WERI-Rb-1 (cell line): Measurements from ENCODE around the gene TUBAL3.
A peak's percentile ranks its signal among the peaks of the same experiment; 100 is the strongest.

Source experiments
- DNase-seq: peaks from one replicate; pipeline ENCODE4 v3.0.0-alpha.2; 2020
- H3K27ac ChIP-seq: fragments of 250-450 bp; sonication (Bioruptor Pico); 2 replicates; pipeline ENCODE4 v1.5.1; 2020; ENCODE audit warnings: mild to moderate bottlenecking, moderate library complexity
- H3K27me3 ChIP-seq: fragments of 250-450 bp; sonication (Bioruptor Pico); 2 replicates; pipeline ENCODE4 v1.5.1; 2021; ENCODE audit warnings: mild to moderate bottlenecking, low read depth, moderate library complexity; ENCODE audit not compliant: insufficient read depth, severe bottlenecking
- H3K36me3 ChIP-seq: fragments of 250-450 bp; sonication (Bioruptor Pico); 2 replicates; pipeline ENCODE4 v1.5.1; 2020; ENCODE audit warnings: mild to moderate bottlenecking, moderate library complexity
- H3K4me3 ChIP-seq: 2 replicates; pipeline ENCODE4 v1.5.1; 2011; ENCODE audit warnings: low read depth, mild to moderate bottlenecking, control low read depth, low read length
- H3K9me3 ChIP-seq: fragments of 250-450 bp; sonication (Bioruptor Pico); 2 replicates; pipeline ENCODE4 v1.5.1; 2021; ENCODE audit warnings: mild to moderate bottlenecking, moderate library complexity; ENCODE audit not compliant: severe bottlenecking
- TF ChIP-seq, protein P1 (sequence below): IDR thresholded peaks from 2 replicates; pipeline ENCODE4 v1.5.1; 2011; ENCODE audit warnings: low read depth, mild to moderate bottlenecking, control low read depth, inconsistent platforms, low read length

TUBAL3 gene

DNA sequence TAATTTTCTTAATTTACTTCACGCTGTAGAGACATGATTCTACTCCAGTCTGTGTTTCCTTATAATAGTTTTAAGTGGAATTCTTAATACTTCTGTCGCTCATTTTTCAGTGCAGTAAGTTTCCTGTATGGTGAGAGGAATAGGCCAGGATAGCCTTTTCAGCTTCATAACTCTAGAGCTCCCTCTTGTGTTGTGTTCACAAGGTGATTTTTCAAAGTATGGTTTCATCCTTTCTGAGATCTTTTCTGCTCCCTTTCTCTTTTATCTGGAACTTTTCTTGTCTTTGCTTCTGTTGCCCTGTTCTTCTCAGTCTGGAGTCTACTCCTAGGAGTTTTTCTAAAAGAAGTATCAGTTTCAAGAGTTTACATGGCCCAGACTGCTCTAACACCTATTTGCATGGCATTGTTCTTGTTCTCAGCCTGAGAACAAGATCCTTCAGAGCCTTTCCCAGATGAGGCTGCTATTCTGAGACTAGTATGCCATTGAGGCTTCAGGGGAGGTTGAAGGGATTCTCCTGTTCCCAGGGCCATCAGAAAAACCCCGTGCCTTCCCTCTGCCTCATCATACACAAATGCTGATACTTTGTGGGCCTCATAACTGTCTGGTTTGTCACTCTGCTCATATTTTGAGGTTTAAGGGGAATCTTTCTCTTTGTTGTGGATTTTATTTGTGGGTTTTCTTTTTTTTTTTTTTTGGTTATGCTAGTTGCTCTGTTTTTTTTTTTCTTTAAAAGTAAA lies 29.6 kb upstream of the TUBAL3 start:
- Histone ChIP-seq H3K36me3 (no peaks in the 10 kb centered on the region; the same call in 1 of the 2 replicates), H3K9me3 (no peaks in the 10 kb centered on the region), H3K27ac (no peak overlapping the region), H3K27me3 (no peaks in the 10 kb centered on the region), H3K4me3 (no peak overlapping the region)
- TF ChIP-seq, protein P1, sequence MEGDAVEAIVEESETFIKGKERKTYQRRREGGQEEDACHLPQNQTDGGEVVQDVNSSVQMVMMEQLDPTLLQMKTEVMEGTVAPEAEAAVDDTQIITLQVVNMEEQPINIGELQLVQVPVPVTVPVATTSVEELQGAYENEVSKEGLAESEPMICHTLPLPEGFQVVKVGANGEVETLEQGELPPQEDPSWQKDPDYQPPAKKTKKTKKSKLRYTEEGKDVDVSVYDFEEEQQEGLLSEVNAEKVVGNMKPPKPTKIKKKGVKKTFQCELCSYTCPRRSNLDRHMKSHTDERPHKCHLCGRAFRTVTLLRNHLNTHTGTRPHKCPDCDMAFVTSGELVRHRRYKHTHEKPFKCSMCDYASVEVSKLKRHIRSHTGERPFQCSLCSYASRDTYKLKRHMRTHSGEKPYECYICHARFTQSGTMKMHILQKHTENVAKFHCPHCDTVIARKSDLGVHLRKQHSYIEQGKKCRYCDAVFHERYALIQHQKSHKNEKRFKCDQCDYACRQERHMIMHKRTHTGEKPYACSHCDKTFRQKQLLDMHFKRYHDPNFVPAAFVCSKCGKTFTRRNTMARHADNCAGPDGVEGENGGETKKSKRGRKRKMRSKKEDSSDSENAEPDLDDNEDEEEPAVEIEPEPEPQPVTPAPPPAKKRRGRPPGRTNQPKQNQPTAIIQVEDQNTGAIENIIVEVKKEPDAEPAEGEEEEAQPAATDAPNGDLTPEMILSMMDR, result peak; percentile 43
- DNase-seq, result no peak

DNA sequence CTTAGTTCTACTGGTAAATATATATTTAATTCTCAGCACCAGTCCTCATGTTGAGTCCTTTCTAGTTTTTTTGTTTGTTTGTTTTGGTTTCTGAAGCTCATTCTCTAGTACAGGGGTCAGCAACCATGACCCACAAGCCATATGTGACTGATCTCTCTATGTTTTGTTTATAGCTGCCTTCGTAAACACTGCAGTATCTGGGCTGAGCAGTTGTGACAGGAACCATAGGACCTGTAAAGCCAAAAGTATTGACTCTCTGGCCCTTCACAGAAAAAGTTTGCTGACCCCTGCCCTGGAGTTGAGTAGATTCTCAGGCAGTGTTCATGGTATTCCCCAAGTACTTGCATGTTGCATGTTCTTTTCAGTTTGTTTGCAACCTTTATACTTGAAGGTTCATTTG lies 28.6 kb upstream of the TUBAL3 start:
- TF ChIP-seq, protein P1, result no peak
- H3K36me3 ChIP-seq, result no peaks in the 10 kb centered on the region; the same call in 1 of the 2 replicates
- no peaks in the 10 kb centered on the region for H3K27me3 ChIP-seq
- no peaks in the 10 kb centered on the region for H3K9me3 ChIP-seq
- no peak for DNase-seq
- H3K4me3 ChIP-seq, result no peak overlapping the region
- H3K27ac ChIP-seq, result no peak overlapping the region

DNA sequence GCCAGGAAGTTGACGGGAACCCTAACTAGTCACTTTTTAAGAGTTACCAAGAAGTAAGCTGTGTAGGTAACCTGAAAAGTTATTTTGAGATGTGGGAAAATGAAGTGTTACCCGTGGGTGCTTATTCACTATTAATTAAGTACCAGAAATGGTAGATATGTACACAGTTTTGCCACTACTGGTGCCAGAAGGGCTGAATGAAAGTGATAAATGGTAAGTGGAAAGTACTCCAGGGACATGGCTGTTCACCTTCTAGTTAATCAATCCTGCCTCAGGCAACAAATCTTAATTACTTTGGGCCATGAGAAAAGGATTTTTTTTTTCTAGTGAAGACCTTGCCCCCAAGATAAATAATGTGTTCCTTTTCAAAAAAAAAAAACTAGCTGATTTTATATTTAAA lies 23.5 kb upstream of the TUBAL3 start:
- Histone ChIP-seq H3K9me3 (no peaks in the 10 kb centered on the region), H3K36me3 (no peaks in the 10 kb centered on the region; the same call in 1 of the 2 replicates), H3K27ac (no peak overlapping the region), H3K4me3 (no peak overlapping the region), H3K27me3 (no peaks in the 10 kb centered on the region)
- TF ChIP-seq, protein P1, result no peak
- no peak for DNase-seq

DNA sequence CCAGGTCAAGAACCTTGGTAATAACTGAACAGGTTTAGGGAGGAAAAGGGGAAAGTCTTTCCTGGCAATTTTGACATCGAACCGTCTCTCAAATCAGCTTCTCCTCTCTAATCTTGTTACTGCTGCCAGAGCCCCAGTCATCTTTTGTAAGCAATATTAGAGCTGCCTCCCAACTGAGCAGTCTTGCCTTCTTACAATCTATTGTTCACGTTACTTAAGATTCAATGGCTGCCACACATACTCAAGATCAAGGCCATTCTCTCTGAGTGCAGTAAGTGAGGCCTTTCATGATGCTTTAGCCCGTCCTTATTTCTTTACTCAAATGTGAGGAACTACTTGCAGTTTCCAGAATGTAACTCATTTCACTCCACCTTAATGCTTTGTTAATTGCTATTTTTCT lies 20.1 kb upstream of the TUBAL3 start:
- no peak overlapping the region for H3K27ac ChIP-seq
- no peaks in the 10 kb centered on the region for H3K36me3 ChIP-seq
- TF ChIP-seq, protein P1, result no peak
- H3K27me3 ChIP-seq, result no peaks in the 10 kb centered on the region
- no peak for DNase-seq
- H3K9me3 ChIP-seq, result no peaks in the 10 kb centered on the region
- no peak overlapping the region for H3K4me3 ChIP-seq

DNA sequence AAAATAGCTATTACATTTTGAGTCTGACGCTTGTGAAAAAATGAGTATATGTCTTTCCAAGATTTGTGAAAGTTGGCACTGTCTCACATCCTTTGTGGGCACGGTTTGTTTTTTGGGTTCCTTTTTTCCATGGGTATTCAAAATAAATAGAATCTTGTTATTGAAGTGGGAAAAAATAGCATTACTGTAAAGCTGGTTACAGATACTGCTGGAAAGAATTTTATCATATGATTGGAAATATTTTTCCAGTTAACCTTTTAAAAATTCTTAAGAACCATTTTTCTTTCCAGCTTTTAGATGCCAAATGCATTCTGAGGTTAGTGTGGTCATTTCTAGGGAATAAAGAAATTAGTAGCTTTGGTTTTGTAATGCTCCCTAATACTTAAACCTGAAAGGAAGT lies 19.1 kb upstream of the TUBAL3 start:
- TF ChIP-seq, protein P1, result no peak
- Histone ChIP-seq H3K27me3 (no peaks in the 10 kb centered on the region), H3K4me3 (no peak overlapping the region), H3K36me3 (no peaks in the 10 kb centered on the region), H3K9me3 (no peaks in the 10 kb centered on the region), H3K27ac (no peak overlapping the region)
- no peak for DNase-seq
